Thyroid gland (tissue), 4 donors: ENCODE results near the gene NEDD4. TPM values are rescaled to one million over a fixed set of nuclear protein-coding genes. Genes with fewer than 3 reads are reported as not detected.
"Not testable (repeated sequence)": the region's sequence is repeated elsewhere in the genome, so short reads cannot be mapped to it uniquely, and the experiment has no call there.

Experiments
- DNase-seq, 2 donors: peaks; one replicate each; pipeline ENCODE4 v3.0.0-alpha.2; 2019
- H3K27ac ChIP-seq, 3 donors: fragments of 200-600 bp; sonication (generic); 1 replicate in 2 of 3; 2 replicates in 1 of 3; pipeline ENCODE4 v1.5.1; 2016 to 2019; ENCODE audit warnings: mild to moderate bottlenecking in 1 of 3, moderate library complexity in 1 of 3
- H3K27me3 ChIP-seq: fragments of 200-600 bp; sonication (generic); one replicate; pipeline ENCODE4 v1.5.1; 2019
- H3K36me3 ChIP-seq, 2 donors: fragments of 200-600 bp; sonication (generic); one replicate each; pipeline ENCODE4 v1.5.1; 2016 to 2019
- H3K4me1 ChIP-seq, 2 donors: fragments of 200-600 bp; sonication (generic); one replicate each; pipeline ENCODE4 v1.5.1; 2017 to 2019
- H3K4me3 ChIP-seq, 3 donors: fragments of 200-600 bp; sonication (generic); replicated peaks in 1 of 3; 1 replicate in 2 of 3; 2 replicates in 1 of 3; pipeline ENCODE4 v1.5.1; 2016; ENCODE audit warnings: mild to moderate bottlenecking in 1 of 3
- H3K9me3 ChIP-seq: fragments of 200-600 bp; sonication (generic); one replicate; pipeline ENCODE4 v1.5.1; 2017
- POLR2A ChIP-seq, 2 donors: fragments of 450-650 bp; IDR thresholded peaks; one replicate each; pipeline ENCODE4 v1.6.1; 2017; ENCODE audit warnings: antibody characterized with exemption in 2 of 2, mild to moderate bottlenecking in 2 of 2, moderate library complexity in 1 of 2
- WGBS, 2 donors: methylation state at CpG; one replicate each; pipeline ENCODE4 v1.1.5; 2017; 5-methylcytosine and 5-hydroxymethylcytosine counted together
- intact Hi-C: fragments of 100-400 bp; cut with DNase I; formaldehyde crosslinking; loops from one replicate; pipeline ENCODE4 v1.15.1; 2023
- total RNA-seq, 4 donors: library from RNA; depleted of rRNA; stranded (reverse); fragments of >200 nt; gene quantifications; one replicate each; pipeline ENCODE4 v1.2.3, GENCODE V29; 2016
- TF ChIP-seq, protein P1 (sequence below), 6 experiments: fragments of 200-600 bp in 3 of 6; fragments of 450-650 bp in 3 of 6; sonication (generic) in 3 of 6; IDR thresholded peaks; one replicate each; pipeline ENCODE4 v1.5.1; 2016 to 2019; ENCODE audit warnings: antibody characterized with exemption in 6 of 6, mild to moderate bottlenecking in 2 of 6, inconsistent platforms in 1 of 6, moderate library complexity in 1 of 6

The NEDD4 gene
- total RNA-seq, 4 donors from 2014 or later: 10.1 to 22.1 (median 19.2) TPM

DNA sequence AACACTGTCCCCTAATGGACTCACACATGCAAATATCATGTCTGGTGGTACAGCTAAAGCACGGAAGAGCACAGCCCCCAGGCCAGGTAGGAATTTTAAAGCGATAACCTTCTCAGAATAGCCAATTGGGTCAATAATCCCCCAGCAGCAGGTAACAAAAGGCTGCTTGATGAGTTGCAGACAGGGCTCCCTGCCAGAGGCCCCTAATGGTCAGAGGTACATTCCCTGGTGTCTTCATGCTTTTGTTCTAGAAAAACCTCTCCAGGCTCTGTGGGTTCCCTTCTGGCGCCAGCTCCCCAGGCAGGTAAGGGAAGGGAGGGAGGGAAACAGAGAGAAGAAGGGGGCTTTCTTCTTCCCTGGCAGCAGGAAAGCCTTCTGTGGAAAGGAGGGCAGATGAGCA is 207.1 kb downstream of the NEDD4 start:
- H3K4me1 ChIP-seq: peaks cover 0 to under 1% of the 10 kb centered on the region in 2 donors
- intact Hi-C loops: no loop called here
- TF ChIP-seq, protein P1, sequence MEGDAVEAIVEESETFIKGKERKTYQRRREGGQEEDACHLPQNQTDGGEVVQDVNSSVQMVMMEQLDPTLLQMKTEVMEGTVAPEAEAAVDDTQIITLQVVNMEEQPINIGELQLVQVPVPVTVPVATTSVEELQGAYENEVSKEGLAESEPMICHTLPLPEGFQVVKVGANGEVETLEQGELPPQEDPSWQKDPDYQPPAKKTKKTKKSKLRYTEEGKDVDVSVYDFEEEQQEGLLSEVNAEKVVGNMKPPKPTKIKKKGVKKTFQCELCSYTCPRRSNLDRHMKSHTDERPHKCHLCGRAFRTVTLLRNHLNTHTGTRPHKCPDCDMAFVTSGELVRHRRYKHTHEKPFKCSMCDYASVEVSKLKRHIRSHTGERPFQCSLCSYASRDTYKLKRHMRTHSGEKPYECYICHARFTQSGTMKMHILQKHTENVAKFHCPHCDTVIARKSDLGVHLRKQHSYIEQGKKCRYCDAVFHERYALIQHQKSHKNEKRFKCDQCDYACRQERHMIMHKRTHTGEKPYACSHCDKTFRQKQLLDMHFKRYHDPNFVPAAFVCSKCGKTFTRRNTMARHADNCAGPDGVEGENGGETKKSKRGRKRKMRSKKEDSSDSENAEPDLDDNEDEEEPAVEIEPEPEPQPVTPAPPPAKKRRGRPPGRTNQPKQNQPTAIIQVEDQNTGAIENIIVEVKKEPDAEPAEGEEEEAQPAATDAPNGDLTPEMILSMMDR (IDR thresholded peaks at IDR 0.05): no peak
- TF ChIP-seq POLR2A (IDR thresholded peaks at IDR 0.05): no peak
- H3K36me3 ChIP-seq: no peaks in the 10 kb centered on the region
- no peaks in the 10 kb centered on the region for H3K9me3 ChIP-seq
- no peak overlapping the region for H3K27ac ChIP-seq
- DNase-seq: no peak
- no peak overlapping the region for H3K4me3 ChIP-seq
- 85 to 95% methylated on average over 3 of the region's 3 CpGs for WGBS, 2 donors
- no peaks in the 10 kb centered on the region for H3K27me3 ChIP-seq

DNA sequence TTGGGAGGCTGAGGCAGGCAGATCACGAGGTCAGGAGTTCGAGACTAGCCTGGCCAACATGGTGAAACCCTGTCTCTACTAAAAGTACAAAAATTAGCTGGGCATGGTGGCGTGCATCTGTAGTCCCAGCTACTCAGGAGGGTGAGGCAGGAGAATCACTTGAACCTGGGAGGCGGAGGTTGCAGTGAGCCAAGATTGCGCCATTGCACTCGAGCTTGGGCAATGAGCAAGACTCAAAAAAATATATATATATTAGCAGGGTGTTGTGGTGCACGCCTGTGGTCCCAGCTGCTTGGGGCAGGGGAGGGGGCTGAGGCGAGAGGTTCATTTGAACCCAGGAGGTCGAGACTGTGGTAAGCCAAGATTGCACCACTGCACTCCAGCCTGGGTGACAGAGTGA is 207.8 kb downstream of the NEDD4 start:
- H3K27me3 ChIP-seq, H3K4me1 ChIP-seq, DNase-seq, intact Hi-C loops, H3K36me3 ChIP-seq, H3K4me3 ChIP-seq, H3K27ac ChIP-seq, H3K9me3 ChIP-seq: not testable (repeated sequence)
- WGBS, 2 donors: 88 to 91% methylated on average over 9 of the region's 9 CpGs

DNA sequence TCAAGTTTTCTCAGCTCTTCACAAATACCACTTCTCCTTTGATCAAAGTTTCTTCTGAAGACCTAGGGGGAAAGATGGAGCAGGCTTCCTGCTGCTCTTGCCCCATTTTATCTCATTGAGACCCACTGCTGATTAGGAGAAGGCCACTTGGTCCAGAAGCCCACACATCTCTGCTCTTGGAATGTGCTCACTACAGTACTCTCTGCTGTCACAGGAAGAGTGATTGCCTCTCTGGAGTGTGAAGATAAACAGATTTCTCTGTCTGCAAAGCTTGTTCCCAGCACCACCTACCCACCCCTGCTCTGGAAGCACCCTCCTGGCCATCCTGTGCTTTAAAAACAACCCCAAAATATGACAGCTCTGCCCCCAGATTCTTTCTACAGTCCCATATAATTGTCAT is 209.1 kb downstream of the NEDD4 start:
- Histone ChIP-seq H3K36me3 (no peaks in the 10 kb centered on the region), H3K4me3 (no peak overlapping the region), H3K27ac (no peak overlapping the region), H3K9me3 (no peaks in the 10 kb centered on the region), H3K27me3 (no peaks in the 10 kb centered on the region), H3K4me1 (no peaks in the 10 kb centered on the region)
- TF ChIP-seq, protein P1 (IDR thresholded peaks at IDR 0.05): no peak
- no peak for TF ChIP-seq POLR2A (IDR thresholded peaks at IDR 0.05)
- intact Hi-C loops: no loop called here
- DNase-seq: no peak

DNA sequence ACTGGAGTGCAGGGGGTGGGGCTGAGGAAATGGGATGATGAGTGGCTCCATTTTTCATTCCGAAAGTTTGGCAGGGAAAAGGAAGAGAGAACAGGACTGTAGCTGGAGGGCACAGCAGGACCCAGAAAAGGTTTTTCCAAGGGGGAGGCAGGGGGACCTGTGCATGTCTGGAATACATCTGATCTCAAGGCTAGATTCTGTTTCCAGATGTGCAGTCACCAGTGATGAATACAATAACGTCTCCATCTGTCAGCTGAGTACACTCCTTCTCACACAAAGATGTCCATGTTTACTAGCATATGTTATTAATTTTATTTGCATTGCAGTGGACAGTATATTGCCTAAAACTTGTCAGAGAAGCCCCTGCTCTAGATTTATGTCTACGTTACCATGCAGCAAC is 210.5 kb downstream of the NEDD4 start:
- Histone ChIP-seq H3K36me3 (no peaks in the 10 kb centered on the region), H3K27me3 (no peaks in the 10 kb centered on the region), H3K9me3 (no peaks in the 10 kb centered on the region), H3K27ac (no peak overlapping the region), H3K4me1 (no peaks in the 10 kb centered on the region), H3K4me3 (no peak overlapping the region)
- no peak for DNase-seq
- intact Hi-C loops: no loop called here
- 75 to 79% methylated on average over 3 of the region's 3 CpGs for WGBS, 2 donors
- no peak for TF ChIP-seq POLR2A (IDR thresholded peaks at IDR 0.05)
- TF ChIP-seq, protein P1 (IDR thresholded peaks at IDR 0.05): no peak

DNA sequence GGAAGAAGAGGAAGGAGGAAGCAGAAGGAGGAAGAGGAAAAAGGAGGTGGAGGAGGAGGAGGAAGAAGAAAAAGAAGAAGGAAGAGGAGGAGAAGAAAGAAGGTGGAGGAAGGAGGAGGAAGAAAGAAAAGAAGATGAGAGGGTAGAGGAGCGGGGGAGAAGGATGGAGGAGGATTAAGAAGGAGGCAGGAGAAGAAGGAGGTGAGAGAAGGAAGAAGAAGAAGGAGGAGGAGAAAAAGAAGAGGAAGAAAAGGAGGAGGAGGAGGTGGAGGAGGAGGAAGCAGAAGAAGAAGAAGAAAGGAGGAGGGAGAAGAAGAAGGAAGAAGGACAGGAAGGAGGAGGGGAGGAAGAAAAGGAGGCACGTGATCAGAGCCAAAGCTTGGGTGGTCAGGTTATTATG is 213.1 kb downstream of the NEDD4 start:
- TF ChIP-seq, protein P1 (IDR thresholded peaks at IDR 0.05): no peak
- no peak for TF ChIP-seq POLR2A (IDR thresholded peaks at IDR 0.05)
- WGBS, 2 donors: 34 to 72% methylated on average over 1 to 2 of the region's 2 CpGs
- Histone ChIP-seq H3K9me3 (no peaks in the 10 kb centered on the region), H3K4me3 (no peak overlapping the region), H3K4me1 (no peaks in the 10 kb centered on the region), H3K27ac (no peak overlapping the region), H3K36me3 (no peaks in the 10 kb centered on the region), H3K27me3 (no peaks in the 10 kb centered on the region)
- intact Hi-C loops: no loop called here
- DNase-seq: no peak

DNA sequence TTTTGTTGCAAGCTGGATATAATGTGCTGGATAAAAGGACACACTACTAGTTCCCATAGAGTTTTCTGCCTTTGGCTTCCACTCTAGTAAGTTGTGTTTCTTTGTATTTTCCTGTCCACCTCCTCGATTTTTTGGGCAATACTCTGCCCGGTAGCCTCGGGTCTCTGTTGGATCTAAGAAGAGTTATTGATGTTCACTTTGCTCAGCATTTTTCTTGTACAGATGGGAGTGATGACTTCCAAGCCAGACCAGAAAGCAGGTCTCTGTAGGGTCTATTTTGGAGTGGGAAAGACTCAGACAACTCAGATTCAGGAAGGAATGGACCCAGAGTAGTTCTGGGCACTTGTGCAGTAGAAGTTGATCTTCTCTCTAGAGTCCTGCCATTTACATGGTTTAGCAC is 214.5 kb downstream of the NEDD4 start:
- H3K9me3 ChIP-seq: no peaks in the 10 kb centered on the region
- no peaks in the 10 kb centered on the region for H3K4me1 ChIP-seq
- intact Hi-C loops: no loop called here
- H3K36me3 ChIP-seq: no peaks in the 10 kb centered on the region
- no peak overlapping the region for H3K4me3 ChIP-seq
- no peak for DNase-seq
- 81 to 86% methylated on average over 3 of the region's 3 CpGs for whole genome bisulfite sequencing, 2 donors
- TF ChIP-seq, protein P1 (IDR thresholded peaks at IDR 0.05): no peak
- TF ChIP-seq POLR2A (IDR thresholded peaks at IDR 0.05): no peak
- H3K27me3 ChIP-seq: no peaks in the 10 kb centered on the region
- no peak overlapping the region for H3K27ac ChIP-seq
